ENCODE results near the gene DCAF17.
"Not testable (repeated sequence)": the region's sequence is repeated elsewhere in the genome, so short reads cannot be mapped to it uniquely, and the experiment has no call there.

DNA sequence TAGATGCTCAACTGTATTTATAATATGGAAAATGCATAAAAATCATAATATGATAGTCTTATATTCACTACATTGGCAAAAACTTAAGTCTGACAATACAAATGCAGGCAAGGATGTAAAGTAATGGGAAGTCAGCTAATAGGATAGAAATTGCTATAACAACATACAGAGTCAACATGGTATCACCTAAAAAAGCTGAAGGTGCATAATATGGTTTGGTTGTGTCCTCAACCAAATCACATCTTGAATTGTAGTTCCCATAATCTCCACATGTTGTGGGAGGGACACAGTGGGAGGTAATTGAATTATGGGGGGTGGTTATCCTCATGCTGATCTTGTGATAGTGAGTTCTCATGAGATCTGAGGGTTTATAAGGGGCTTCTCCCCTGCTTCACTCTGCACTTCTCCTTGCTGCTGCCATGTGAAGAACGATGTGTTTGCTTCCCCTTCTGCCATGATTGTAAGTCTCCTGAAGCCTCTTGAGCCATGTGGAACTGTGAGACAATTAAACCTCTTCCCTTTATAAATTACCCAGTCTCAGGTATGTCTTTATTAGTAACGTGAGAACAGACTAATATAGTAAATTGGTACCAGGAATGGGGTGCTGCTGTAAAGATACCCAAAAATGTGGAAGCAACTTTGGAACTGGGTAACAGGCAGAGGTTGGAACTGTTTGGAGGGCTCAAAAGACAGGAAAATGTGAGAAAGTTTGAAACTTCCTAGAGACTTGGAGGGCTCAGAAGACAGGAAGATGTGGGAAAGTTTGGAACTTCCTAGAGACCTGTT is 11.1 kb upstream of the DCAF17 start:
- TF ChIP-seq, protein P1, sequence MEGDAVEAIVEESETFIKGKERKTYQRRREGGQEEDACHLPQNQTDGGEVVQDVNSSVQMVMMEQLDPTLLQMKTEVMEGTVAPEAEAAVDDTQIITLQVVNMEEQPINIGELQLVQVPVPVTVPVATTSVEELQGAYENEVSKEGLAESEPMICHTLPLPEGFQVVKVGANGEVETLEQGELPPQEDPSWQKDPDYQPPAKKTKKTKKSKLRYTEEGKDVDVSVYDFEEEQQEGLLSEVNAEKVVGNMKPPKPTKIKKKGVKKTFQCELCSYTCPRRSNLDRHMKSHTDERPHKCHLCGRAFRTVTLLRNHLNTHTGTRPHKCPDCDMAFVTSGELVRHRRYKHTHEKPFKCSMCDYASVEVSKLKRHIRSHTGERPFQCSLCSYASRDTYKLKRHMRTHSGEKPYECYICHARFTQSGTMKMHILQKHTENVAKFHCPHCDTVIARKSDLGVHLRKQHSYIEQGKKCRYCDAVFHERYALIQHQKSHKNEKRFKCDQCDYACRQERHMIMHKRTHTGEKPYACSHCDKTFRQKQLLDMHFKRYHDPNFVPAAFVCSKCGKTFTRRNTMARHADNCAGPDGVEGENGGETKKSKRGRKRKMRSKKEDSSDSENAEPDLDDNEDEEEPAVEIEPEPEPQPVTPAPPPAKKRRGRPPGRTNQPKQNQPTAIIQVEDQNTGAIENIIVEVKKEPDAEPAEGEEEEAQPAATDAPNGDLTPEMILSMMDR (conservative IDR thresholded peaks at IDR 0.05) = not testable (repeated sequence)
- not testable (repeated sequence) for TF ChIP-seq ZFX (IDR thresholded peaks at IDR 0.05)
